Thyroid gland (tissue), 4 donors: ENCODE data around the gene TBX21. TPM values are rescaled to one million over a fixed set of nuclear protein-coding genes. Genes with fewer than 3 reads are reported as not detected.

Source experiments
- DNase-seq, 2 donors: peaks; one replicate each; pipeline ENCODE4 v3.0.0-alpha.2; 2019
- H3K27ac ChIP-seq, 3 donors: fragments of 200-600 bp; sonication (generic); 1 replicate in 2 of 3; 2 replicates in 1 of 3; pipeline ENCODE4 v1.5.1; 2016 to 2019; ENCODE audit warnings: mild to moderate bottlenecking in 1 of 3, moderate library complexity in 1 of 3
- H3K27me3 ChIP-seq: fragments of 200-600 bp; sonication (generic); one replicate; pipeline ENCODE4 v1.5.1; 2019
- H3K36me3 ChIP-seq, 2 donors: fragments of 200-600 bp; sonication (generic); one replicate each; pipeline ENCODE4 v1.5.1; 2016 to 2019
- H3K4me1 ChIP-seq, 2 donors: fragments of 200-600 bp; sonication (generic); one replicate each; pipeline ENCODE4 v1.5.1; 2017 to 2019
- H3K4me3 ChIP-seq, 3 donors: fragments of 200-600 bp; sonication (generic); replicated peaks in 1 of 3; 1 replicate in 2 of 3; 2 replicates in 1 of 3; pipeline ENCODE4 v1.5.1; 2016; ENCODE audit warnings: mild to moderate bottlenecking in 1 of 3
- H3K9me3 ChIP-seq: fragments of 200-600 bp; sonication (generic); one replicate; pipeline ENCODE4 v1.5.1; 2017
- CTCF ChIP-seq, 6 experiments: fragments of 200-600 bp in 3 of 6; fragments of 450-650 bp in 3 of 6; sonication (generic) in 3 of 6; IDR thresholded peaks; one replicate each; pipeline ENCODE4 v1.5.1; 2016 to 2019; ENCODE audit warnings: antibody characterized with exemption in 6 of 6, mild to moderate bottlenecking in 2 of 6, inconsistent platforms in 1 of 6, moderate library complexity in 1 of 6
- POLR2A ChIP-seq, 2 donors: fragments of 450-650 bp; IDR thresholded peaks; one replicate each; pipeline ENCODE4 v1.6.1; 2017; ENCODE audit warnings: antibody characterized with exemption in 2 of 2, mild to moderate bottlenecking in 2 of 2, moderate library complexity in 1 of 2
- WGBS, 2 donors: methylation state at CpG; one replicate each; pipeline ENCODE4 v1.1.5; 2017; 5-methylcytosine and 5-hydroxymethylcytosine counted together
- intact Hi-C: fragments of 100-400 bp; cut with DNase I; formaldehyde crosslinking; loops from one replicate; pipeline ENCODE4 v1.15.1; 2023
- total RNA-seq, 4 donors: library from RNA; depleted of rRNA; stranded (reverse); fragments of >200 nt; gene quantifications; one replicate each; pipeline ENCODE4 v1.2.3, GENCODE V29; 2016

Gene TBX21
- total RNA-seq, 4 donors from 2014 or later, result 0.40 to 2.9 (median 0.87) TPM

DNA sequence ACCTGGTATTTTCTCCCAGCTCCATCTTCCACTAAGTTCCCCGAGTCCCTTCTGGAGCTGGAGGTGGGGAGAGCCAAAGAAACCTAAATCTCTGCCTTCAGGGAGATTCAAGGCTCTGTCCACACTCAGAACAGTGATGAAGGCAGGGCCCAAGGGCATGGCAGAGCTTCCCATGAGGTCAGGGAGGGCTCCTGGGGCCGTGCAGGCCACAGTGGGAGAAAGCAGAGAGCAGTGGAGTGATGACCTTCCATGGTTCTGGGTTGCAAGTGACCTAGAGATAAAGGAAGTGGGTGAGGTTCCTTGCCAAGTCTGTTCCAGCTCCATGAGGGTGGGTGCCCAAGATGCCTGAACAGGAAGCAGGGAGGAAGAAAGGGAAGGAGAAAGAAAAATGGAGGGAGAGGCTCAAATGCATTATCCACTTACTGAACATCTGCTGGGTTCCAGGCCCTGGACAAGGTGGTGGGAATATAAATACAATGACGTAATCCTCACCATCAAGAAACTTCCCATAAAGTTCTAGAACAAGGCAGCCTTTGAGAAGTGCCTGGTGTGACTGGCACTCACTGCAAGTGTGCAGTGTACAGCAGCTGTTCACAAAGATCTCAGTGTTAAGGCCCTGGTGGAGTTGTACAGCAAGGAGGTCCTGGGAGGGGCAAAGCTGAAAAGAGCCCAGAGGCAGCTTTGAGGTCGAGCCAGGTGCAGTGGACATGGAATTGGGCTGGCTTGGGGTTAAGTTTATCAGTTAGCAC, 25.8 kb upstream of the TBX21 start:
- WGBS, 2 donors, result 71 to 89% methylated on average over 4 of the region's 4 CpGs
- TF ChIP-seq CTCF (IDR thresholded peaks at IDR 0.05) (no peak), POLR2A (IDR thresholded peaks at IDR 0.05) (no peak)
- H3K4me1 ChIP-seq, result peaks cover 0 to 4% of the 10 kb centered on the region in 2 donors
- H3K9me3 ChIP-seq, result no peaks in the 10 kb centered on the region
- no peaks in the 10 kb centered on the region for H3K27me3 ChIP-seq
- intact Hi-C loops, result no loop called here
- H3K4me3 ChIP-seq, result no peak overlapping the region
- DNase-seq, result no peak
- no peak overlapping the region for H3K27ac ChIP-seq
- H3K36me3 ChIP-seq, result peaks cover 0 to 4% of the 10 kb centered on the region in 2 donors

DNA sequence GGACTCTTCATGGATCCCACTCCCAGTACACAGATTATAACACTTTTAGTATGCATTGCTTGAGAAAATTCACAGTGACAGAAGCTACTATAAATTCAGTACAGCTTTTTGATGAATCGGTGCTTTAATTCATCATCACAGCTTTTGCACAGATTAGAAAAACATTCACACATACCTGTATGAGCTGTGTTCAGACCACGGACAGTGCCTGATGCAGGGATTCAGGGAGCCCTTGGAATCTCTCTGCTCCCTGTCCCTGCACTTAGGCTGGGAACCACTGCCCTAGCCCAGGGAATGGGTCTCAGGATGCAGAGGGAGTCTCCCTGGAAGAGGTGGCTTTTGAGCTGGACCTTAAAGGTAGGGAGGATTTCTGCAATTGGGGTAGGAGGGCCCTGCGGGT, 25.2 kb upstream of the TBX21 start:
- intact Hi-C loops, result no loop called here
- 68 to 86% methylated on average over 3 of the region's 3 CpGs for WGBS, 2 donors
- H3K4me1 ChIP-seq, result peaks cover 0 to 4% of the 10 kb centered on the region in 2 donors

DNA sequence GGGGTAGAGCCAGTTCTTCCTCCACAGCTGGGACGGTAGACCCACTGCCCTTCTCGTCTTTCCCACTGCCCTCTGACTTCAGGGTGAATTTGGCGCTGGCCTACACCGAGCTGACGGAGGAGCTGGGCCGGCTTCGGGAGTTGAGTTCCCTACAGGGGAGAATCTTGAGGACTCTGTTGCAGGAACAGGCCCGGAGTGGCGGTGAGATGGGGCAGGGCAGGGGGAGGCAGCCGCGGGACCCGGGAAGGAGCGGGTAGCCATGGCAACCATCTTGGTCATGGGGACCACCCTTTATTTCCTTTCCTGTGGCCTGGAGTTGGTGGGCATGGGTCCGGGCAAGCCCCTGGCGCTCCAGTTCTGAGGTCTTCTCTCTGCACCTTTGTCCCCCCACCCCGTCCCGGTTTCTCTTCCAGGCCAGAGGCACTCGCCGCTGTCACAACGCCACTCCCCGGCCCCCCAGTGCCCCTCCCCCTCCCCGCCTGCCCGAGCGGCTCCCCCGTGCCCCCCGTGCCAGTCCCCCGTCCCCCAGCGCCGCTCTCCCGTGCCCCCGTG, 24.6 kb upstream of the TBX21 start:
- no peak for DNase-seq
- 48 to 53% methylated on average over 21 to 26 of the region's 31 CpGs for WGBS, 2 donors
- H3K36me3 ChIP-seq, result peaks cover 0 to 4% of the 10 kb centered on the region in 2 donors
- H3K4me3 ChIP-seq, result peak overlapping the region in 1 of 3 donors; percentile 6
- H3K9me3 ChIP-seq, result no peaks in the 10 kb centered on the region
- no peak overlapping the region for H3K27ac ChIP-seq
- no peaks in the 10 kb centered on the region for H3K27me3 ChIP-seq
- peaks cover 0 to 4% of the 10 kb centered on the region in 2 donors for H3K4me1 ChIP-seq
- intact Hi-C loops, result no loop called here
- TF ChIP-seq POLR2A (IDR thresholded peaks at IDR 0.05) (no peak), CTCF (IDR thresholded peaks at IDR 0.05) (no peak)

More for the DNA sequence above, 25.2 kb upstream of the TBX21 start:
- no peak for DNase-seq
- TF ChIP-seq CTCF (IDR thresholded peaks at IDR 0.05) (no peak), POLR2A (IDR thresholded peaks at IDR 0.05) (no peak)
- Histone ChIP-seq H3K36me3 (peaks cover 0 to 4% of the 10 kb centered on the region in 2 donors), H3K27me3 (no peaks in the 10 kb centered on the region), H3K9me3 (no peaks in the 10 kb centered on the region), H3K4me3 (no peak overlapping the region), H3K27ac (no peak overlapping the region)

DNA sequence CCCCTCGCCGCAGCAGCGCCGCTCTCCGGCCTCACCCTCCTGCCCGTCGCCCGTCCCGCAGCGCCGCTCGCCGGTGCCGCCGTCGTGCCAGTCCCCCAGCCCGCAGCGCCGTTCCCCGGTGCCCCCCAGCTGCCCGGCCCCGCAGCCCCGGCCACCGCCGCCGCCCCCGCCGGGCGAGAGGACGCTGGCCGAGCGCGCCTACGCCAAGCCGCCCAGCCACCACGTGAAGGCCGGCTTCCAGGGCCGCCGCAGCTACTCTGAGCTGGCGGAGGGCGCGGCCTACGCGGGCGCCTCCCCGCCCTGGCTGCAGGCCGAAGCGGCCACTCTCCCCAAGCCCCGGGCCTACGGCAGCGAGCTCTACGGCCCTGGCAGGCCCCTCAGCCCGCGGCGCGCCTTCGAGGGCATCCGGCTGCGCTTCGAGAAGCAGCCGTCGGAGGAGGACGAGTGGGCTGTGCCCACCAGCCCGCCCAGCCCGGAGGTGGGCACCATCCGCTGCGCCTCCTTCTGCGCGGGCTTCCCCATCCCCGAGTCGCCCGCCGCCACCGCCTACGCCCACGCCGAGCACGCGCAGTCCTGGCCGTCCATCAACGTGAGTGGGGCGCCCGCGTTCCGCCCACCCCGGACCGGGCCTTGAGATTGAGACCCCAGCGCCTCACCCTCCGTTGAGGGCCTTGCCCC, 24.0 kb upstream of the TBX21 start:
- peak overlapping the region in 1 of 3 donors; percentile 6 for H3K4me3 ChIP-seq
- no peaks in the 10 kb centered on the region for H3K27me3 ChIP-seq
- peak; percentile 61 to 71 for DNase-seq
- WGBS, 2 donors, result 61 to 71% methylated on average over 25 to 44 of the region's 89 CpGs
- TF ChIP-seq CTCF (IDR thresholded peaks at IDR 0.05) (no peak), POLR2A (IDR thresholded peaks at IDR 0.05) (peak in 1 of 2 donors; percentile 52)
- intact Hi-C loops, result no loop called here
- no peaks in the 10 kb centered on the region for H3K9me3 ChIP-seq
- H3K36me3 ChIP-seq, result peaks cover 0 to 4% of the 10 kb centered on the region in 2 donors
- no peak overlapping the region for H3K27ac ChIP-seq
- peaks cover 0 to 4% of the 10 kb centered on the region in 2 donors for H3K4me1 ChIP-seq
